ENCODE data around the gene SMIM9.

GRCh38 chrX:154791467-154791866 lies 43.0 kb downstream of the SMIM9 start:
- TF ChIP-seq, protein P1, sequence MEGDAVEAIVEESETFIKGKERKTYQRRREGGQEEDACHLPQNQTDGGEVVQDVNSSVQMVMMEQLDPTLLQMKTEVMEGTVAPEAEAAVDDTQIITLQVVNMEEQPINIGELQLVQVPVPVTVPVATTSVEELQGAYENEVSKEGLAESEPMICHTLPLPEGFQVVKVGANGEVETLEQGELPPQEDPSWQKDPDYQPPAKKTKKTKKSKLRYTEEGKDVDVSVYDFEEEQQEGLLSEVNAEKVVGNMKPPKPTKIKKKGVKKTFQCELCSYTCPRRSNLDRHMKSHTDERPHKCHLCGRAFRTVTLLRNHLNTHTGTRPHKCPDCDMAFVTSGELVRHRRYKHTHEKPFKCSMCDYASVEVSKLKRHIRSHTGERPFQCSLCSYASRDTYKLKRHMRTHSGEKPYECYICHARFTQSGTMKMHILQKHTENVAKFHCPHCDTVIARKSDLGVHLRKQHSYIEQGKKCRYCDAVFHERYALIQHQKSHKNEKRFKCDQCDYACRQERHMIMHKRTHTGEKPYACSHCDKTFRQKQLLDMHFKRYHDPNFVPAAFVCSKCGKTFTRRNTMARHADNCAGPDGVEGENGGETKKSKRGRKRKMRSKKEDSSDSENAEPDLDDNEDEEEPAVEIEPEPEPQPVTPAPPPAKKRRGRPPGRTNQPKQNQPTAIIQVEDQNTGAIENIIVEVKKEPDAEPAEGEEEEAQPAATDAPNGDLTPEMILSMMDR (IDR thresholded peaks at IDR 0.05; ENCODE audit: low read length): no peak
- TF ChIP-seq EZH2 (optimal IDR thresholded peaks at IDR 0.05; ENCODE audit: low read depth, low read length) (no peak), EZH2phosphoT487 (IDR thresholded peaks at IDR 0.05; ENCODE audit: low read length) (no peak)

All from MM.1S (cell line).